NCI-H82 treated with DMSO at 0.1 percent for 48 hours (cell line): Measurements from ENCODE around the gene CASP12.
"Not testable (repeated sequence)": the region's sequence is repeated elsewhere in the genome, so short reads cannot be mapped to it uniquely, and the experiment has no call there.

Experiments
- DNase-seq: peaks from one replicate; lab custom pipeline; 2025; ENCODE audit not compliant: unreplicated experiment; lab: John Stamatoyannopoulos, UW

CASP12 gene

DNA sequence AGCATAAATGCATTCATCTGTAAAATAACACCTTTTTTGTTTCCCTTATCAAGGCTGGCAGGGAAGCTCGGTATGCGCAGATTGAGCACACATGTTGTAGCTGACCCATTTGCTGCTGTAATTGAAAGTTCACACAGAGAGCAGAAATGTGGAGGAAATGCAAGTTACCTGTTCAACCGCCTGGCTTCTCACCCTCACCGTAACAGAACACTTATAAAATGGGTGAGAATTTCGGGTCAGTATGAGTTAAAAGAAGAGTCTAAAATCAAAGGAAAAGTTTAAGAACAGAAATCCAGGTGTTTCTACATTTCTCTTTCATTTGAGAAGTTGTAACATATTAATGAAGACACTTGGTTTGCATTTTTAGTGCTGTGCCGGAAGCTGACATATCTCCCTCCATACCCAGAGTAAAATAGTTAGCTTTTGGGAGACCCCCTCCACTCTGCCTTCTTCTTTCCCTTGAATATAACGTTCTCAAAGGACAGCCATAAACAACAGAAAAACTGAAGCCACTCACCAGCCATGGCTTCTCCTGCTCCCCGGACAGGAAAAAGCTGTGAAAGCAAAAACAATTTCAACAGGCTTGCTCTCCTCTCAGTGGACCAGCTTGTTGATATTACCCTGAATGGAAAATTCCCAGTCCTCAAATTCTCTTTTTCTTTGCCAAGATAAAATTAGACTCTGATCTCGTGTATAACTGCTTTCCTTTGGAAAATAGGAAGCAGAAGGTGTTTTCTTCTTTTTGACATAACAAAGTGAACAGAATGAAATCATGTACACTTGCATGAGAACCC, at the start of gene CASP12:
Gene CASP12, minus strand, starts transcription at position 570 of the 794 bp plus-strand sequence.
- DNase-seq = no peak

DNA sequence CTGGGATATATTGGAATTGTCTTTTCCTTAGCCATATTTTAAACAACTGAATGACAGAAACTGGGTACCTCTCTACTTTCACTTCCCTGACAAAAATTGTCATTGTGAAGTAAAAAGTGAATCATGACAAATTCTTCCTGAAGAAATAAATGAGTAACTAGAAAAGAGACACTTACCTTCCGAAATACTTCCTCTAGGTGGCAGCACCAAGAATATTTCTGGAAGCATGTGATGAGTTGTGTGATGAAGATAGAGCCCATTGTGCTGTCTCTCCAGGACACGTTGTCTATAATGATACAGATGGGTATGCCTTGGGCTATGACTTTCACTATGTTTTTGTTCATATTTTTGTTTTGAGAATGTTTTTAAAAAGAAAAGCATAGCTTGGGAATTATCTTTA, 48.6 kb upstream of the CASP12 start:
- no peak for DNase-seq

DNA sequence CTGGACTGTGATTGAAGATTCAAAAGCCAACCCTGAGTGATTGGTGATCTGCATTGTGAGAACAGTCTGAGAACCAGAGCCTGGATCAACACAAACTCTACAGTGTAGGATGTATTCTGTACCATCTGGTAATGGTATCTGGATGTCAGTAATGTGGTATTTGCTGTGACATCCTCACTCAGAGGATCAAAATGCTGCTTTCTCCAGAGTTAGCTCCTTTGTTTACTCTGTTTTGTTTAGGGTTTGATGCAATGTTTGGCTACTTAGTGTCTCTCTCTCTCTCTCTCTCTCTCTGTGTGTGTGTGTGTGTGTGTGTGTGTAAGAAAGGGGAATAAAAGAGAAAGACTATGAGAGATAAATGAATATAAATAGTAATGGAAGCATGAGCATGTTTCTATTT, 45.8 kb upstream of the CASP12 start:
- no peak for DNase-seq

DNA sequence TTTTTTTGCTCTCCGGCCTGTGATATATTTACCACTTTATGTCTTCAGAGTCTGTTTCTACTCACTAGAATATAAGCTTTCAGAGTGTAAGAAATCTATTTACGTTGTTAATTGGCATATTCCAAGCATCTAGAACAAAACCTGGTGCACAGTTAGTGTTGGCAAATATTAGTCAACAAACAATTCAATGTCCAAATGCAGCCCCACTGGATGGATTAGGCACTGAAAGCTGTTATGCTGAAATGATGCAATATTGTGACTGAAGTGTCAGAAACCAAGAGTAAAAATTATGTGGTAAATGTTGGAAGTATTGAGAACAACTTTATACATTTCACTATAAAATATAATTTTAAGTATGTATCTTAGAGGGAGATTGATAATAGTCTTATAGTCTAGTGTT, 45.3 kb upstream of the CASP12 start:
- DNase-seq = no peak

DNA sequence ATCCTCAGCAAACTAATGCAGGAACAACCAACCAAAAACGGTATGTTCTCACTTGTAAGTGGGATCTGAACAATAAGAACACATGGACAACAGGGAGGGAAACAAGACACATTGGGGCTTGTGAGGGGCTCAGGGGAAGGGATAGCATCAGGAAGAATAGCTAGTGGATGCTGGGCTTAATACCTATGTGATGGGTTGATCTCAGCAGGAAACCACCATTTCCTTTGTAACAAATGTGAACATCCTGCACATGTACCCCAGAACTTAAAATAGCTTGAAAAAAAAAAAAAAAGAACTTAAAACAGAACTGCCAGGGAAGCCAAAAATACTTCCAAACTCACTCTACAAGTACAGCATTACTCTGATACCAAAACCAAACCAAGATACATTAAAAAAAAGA, 36.3 kb upstream of the CASP12 start:
- no peak for DNase-seq

DNA sequence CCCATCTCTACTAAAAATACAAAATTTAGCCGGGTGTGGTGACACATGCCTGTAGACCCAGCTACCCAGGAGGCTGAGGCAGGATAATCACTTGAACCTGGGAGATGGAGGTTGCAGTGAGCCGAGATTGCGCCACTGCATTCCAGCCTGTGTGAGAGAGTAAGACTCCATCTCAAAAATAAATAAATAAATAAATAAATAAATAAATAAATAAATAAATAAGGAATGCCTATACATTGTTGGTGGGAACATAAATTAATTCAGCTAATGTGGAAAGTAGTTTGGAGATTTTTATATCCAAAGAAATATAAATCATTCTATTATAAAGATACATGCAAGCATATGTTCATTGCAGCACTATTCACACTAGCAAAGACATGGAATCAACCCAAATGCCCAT, 35.8 kb upstream of the CASP12 start:
- DNase-seq = not testable (repeated sequence)

DNA sequence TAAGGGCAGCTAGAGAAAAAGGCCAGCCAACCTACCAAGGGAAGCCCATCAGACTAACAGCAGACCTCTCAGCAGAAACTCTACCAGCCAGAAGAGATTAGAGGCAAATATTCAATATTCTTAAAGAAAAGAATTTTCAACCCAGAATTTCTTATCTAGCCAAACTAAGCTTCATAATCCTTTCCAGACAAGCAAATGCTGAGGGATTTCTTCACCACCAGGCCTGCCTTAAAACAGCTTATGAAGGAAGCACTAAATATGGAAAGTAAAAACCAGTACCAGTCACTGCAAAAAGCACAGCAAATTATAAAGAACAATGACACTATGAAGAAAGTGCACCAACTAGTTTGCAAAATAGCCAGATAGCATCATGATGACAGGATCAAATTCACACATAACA, 30.6 kb upstream of the CASP12 start:
- DNase-seq = no peak

DNA sequence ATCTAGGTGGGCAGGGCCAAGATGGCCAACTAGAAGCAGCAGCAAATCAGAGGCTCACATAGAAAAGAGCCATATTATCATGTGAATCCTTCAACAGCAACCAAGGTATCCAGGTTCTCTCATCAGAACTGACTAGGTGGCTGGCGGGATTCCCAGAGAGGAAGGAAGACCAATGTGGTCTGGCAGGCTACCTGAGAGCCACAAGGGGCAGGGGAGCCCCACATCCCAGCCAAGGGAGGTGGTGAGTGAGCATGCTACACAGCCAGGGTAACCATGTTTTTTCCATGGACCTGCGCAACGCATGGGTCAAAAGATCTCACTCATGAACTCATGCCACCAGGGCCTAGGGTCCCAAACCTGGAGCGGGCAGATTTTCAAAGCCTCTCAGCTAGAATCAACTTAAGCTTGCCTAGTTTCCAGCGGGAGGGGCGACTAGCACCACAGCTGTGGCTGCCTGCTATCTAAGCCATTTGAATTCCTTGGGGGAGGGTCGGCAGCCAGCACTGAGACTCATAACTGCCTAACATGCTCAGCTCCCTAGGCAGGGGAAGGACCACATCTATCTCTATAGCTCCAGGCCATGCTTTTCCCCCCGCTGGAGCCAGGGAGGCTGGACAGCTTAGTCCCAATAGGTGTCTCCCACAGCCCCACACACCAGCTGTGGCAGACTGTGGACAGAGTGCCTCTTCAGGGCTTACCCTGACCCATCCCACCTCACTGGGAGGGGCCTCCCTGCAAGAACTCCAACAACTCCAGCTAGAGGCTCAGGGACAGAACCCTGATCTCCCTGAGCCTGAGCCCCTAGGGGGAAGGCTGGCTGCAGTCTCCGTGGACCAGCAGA, 28.7 kb upstream of the CASP12 start:
- no peak for DNase-seq

DNA sequence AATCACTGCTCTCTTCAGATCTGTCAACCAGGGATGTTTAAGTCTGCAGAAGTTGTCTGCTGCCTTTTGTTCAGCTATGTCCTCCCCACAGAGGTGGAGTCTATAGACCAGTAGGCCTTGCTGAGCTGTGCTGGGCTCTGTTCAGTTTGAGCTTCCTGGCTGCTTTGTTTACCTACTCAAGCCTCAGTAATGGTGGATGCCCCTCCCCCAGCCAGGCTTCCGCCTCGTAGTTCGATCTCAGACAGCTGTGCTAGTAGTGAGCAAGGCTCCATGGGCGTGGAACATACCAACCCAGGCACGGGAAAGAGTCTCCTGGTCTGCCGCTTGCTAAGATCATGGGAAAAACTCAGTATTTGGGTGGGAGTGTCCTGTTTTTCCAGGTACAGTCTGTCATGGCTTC, 27.6 kb upstream of the CASP12 start:
- DNase-seq = no peak

DNA sequence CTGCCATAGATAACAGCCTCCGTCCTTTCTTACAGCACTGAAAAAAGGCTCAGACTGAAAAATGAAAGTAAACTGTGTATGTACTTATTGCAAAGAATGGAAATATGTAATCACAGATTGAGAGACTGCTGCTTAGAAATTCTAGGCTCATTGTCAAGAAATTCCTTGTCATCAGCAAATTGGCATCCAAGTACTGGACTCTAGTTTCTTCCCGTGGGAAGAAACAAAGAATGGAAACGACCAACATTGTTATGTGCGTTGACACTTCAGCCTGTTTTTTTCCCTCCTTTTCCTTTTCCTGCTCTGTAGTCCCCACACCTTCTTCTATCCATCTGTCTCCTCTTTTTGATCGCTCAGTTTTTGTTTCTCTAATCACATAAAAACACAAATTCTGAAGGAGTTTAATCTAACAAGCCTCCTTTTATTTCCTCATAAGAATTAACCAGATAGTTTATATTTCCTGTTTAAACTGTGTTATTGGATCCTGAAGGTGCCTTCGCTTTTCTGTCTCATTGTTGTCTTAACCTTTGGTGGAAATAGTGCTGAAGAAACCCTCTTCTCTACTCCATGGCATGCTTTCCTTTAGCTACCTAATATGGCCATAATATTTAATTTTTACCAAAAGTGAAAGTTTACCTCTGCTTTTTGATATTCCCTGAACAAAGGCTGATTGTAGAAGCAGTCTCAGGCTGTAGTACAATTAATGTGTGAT, 20.0 kb upstream of the CASP12 start:
- no peak for DNase-seq

DNA sequence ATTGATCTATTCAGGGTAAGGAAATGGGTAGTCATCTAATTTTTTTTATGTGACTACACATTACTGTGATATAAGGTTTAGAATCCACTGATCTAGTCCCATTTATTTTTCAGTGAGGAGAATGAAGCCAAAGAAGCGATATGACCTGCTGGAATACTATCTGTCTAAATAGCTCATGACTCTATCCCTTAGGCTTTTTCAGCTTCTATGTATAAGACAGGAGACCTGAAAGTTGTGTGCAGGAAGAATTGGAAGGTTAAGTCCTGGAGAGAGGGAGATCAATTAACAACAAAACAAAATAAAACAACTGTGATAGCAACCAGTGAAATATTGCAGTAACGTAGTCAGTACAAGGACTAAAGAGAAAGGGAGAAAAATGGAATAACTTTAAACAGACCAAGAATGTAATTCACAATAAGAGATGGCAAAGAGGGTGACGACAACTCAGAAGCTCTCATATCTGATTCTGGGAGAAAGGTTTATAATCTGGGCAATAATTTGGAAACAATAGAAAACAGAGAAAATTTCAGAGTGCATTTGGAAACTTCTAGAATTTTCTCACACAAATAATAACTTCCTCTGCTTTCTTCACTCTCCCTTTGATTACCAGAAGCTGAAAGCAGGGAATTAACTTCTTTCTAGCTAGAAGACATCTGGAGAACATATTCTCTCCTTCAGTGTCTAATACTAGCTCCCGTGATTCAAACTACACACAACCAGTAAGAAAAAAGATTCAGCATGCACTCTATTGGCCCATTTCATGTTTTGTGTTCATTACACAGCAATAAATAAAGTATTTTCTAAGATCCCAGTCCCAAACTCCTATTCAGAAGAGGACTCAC, 19.2 kb upstream of the CASP12 start:
- no peak for DNase-seq

DNA sequence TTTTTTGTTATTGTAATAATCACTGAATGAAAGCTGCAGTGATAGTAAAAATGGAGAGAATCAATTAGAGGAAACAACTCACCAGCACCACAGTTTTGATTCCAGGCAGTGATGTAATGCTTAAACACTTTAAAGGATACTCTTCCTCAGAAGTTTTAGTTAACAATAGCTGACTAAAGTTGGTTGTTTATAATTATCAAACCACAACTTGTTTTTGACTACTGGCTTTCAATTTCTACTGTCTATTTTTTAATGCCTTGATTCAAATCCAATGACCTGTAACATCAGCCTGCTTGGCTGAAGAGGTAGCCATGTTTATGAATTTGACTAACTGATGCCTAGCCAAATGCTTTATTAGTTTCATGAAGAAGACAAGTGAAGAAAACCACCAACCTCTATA, 18.2 kb upstream of the CASP12 start:
- no peak for DNase-seq

DNA sequence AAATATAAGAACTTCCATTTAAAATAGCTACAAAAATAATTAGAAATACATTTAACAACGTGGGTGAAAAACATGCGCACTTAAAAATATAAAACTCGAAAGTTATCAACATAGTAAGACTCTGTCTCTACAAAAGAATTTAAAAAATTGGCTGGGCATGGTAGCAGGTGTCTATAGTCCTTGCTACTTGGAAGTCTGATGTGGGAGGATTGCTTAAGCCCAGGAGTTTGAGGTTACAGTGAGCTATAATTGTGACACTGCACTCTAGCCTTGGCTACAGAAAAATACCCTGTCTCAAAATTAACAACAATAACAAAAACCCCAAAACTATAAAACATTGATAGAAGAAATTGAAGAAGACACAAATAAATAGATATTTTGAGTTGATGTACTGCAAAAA, 13.8 kb upstream of the CASP12 start:
- DNase-seq = no peak

DNA sequence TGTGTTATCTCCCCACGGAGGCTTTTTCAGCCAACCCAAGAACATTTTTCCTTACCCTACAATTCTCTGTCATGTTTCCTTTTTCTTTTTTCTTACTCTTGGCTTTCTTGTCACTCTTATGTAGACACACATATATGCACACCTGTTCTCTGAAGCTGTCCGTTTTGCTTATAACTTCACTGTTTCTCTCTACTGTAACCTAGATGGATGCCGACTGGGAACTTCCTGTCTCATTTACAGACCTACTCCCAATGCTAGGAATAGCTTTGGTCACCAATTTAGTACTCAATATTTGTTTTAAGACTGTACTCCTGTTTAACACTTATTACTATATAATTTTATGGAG, 9.9 kb upstream of the CASP12 start:
- no peak for DNase-seq

DNA sequence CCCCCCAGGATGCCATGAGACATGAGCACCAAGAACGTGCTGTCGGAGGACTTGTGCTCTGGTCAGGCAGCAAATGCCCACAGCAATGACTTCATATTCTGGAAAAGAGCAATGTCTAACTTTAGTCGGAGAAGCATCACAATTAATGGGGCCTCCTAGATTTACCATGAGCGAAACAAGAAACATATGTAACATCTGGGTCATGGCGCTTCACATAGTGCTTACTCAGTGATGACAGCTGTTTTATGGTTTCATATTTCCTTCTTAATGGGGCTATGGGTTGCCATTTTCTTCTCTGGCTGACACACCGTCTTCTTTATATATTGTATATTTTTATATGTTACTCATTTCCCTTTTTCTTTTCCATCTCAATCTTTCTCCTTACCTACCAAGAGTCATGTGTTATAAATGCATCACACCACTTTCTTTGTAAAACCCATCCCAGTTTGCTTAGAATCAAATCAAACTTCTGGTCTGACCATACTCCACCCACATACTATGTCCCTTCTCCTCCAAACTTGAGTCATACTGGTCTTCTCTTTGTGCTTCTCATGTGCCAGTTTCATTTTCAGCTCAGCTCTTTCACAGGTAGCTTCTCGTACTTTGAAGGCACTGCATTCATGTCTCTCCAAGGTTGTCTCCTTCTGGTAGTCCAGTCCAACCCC, 9.4 kb upstream of the CASP12 start:
- no peak for DNase-seq

DNA sequence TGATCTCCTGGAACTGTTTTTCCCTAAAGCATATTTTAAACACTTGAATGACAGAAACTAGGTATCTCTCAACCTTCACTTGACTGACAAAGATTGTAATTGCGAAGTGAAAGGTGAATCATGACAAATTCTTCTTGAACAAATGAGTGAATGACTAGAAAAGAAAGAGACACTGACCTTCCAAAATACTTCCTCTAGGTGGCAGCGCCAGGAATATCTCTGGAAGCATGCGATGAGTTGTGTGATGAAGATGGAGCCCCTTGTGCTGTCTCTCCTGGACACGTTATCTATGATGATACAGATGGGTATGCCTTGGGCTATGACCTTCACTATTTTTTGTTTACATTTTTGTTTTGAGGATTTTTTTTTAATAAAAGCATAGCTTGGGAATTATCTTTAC, 7.0 kb upstream of the CASP12 start:
- no peak for DNase-seq

DNA sequence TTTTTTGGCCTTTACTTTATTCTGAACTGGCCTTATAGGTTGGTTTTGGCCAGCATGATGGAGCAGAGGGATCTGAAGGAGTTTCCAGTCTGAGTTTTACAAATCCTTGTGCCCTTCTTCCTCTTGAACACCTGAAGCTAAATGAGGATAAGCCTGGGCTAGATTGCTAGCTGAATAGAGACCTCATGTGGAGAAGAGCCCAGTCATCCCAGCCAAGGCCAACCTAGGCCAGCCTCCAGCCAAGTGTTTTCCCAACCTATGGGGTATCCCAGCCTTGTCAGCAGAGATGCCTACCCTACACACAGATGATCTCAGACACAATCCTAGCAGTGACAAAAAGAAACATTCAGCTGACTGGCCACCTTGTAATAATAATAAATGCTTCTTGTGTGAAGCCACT, 966 bp upstream of the CASP12 start:
- DNase-seq = no peak

DNA sequence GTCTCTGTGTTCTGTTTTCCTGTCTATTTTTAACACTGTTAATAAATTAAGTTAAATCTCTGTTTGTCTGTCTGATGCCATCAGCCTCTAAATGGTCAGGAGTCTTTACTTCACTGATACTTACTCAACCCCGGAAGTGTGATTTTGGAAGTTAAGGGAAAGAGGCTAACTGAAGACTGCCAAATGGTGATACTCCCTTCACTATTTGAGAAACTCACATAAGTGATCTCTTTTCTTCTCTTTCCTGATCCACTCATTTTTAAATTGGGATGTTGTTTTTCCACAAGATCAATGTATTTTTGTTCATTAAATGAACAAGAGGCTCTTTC, 389 bp upstream of the CASP12 start:
- DNase-seq = no peak

DNA sequence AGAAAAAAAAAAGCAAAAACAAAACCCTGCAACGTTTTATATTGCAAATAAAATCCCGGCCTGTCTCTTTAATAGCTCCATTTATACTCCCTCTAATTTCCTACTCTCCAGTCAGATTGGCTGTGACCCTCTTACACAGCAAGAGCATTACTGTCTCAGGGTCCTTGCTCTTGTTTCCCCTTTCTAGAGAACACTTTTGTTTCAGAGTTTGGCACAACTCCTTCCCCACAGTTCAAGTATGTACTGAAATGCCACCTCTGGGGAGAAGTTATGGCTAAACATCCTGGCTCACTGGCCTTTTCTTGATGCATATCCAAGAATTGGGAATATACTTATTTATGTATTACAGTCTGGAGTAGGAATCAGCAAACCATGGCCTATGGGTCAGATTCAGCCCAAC, 2.6 kb downstream of the CASP12 start:
- DNase-seq = no peak

DNA sequence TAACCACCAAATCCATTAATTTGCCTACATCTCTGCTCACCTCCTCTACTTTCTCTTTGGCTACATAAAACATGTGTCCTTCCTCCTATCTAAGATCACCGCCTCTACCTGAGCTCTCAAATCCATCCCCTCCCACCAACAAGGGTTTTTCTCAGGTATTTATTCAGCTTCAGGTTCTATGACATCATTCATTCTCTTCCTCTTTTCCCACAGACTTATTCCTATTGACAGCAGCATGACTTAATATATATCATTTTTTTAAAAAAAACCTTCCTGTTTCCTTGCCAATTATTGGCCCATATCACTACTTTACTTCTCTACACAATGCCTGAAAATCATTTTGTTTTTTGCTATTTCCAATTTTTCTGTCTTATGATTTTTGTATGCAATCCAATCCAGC, 4.4 kb downstream of the CASP12 start:
- DNase-seq = no peak
